Mammary epithelial cell (primary cell): ENCODE measurements around the gene ABHD15.

Experiments
- EZH2 ChIP-seq: IDR thresholded peaks from 2 replicates; pipeline ENCODE4 v1.6.1; 2012; ENCODE audit warnings: low read length, inconsistent platforms, borderline replicate concordance
- TF ChIP-seq, protein P1 (sequence below), 2 donors: IDR thresholded peaks in 1 of 2; conservative IDR thresholded peaks in 1 of 2; 2 replicates each; pipeline ENCODE4 v1.5.1; 2011 to 2012; ENCODE audit warnings: inconsistent platforms in 2 of 2, low read length in 2 of 2, mild to moderate bottlenecking in 2 of 2, control low read depth in 1 of 2, low read depth in 1 of 2; ENCODE audit not compliant: insufficient read depth in 1 of 2; ENCODE audit errors: extremely low read depth in 1 of 2

- TF ChIP-seq, protein P1, sequence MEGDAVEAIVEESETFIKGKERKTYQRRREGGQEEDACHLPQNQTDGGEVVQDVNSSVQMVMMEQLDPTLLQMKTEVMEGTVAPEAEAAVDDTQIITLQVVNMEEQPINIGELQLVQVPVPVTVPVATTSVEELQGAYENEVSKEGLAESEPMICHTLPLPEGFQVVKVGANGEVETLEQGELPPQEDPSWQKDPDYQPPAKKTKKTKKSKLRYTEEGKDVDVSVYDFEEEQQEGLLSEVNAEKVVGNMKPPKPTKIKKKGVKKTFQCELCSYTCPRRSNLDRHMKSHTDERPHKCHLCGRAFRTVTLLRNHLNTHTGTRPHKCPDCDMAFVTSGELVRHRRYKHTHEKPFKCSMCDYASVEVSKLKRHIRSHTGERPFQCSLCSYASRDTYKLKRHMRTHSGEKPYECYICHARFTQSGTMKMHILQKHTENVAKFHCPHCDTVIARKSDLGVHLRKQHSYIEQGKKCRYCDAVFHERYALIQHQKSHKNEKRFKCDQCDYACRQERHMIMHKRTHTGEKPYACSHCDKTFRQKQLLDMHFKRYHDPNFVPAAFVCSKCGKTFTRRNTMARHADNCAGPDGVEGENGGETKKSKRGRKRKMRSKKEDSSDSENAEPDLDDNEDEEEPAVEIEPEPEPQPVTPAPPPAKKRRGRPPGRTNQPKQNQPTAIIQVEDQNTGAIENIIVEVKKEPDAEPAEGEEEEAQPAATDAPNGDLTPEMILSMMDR (conservative IDR thresholded peaks at IDR 0.05 in 1 of 2, IDR thresholded peaks at IDR 0.05 in 1 of 2; ENCODE audit: extremely low read depth in 1 of 2, insufficient read depth in 1 of 2, low read depth in 1 of 2, low read length in 2 of 2), result no peak
- TF ChIP-seq EZH2, result no peak
Measured at GRCh38 chr17:29568331-29569244, 1.8 kb upstream of the ABHD15 start, which contains the start of gene TP53I13.
